Left ventricle myocardium superior (tissue), 1 donor: ENCODE measurements around the gene OPRL1. TPM values are rescaled to one million over a fixed set of nuclear protein-coding genes. Genes with fewer than 3 reads are reported as not detected.

Source experiments
- ATAC-seq: fragments of 200-7000 bp; cut with Tn5 transposase; one replicate; pipeline ENCODE4 v1.9.1; 2020; ENCODE audit warnings: mild to moderate bottlenecking, moderate library complexity
- DNase-seq: peaks from one replicate; pipeline ENCODE4 v3.0.0-alpha.2; 2020
- intact Hi-C: fragments of 100-400 bp; cut with micrococcal nuclease; formaldehyde crosslinking; loops from one replicate; pipeline ENCODE4 v1.11.0; 2022
- long read RNA-seq: library from polyadenylated mRNA; unstranded; transcript quantifications from one replicate; pipeline ENCODE4 v2.0.0, GENCODE V29; 2021
- total RNA-seq: library from RNA; stranded (reverse); fragmentation: NEBNext Ultra II Directional; extraction: Animal tissue kit (Norgen Biotek cat#: 25700); gene quantifications from one replicate; pipeline ENCODE4 v1.2.1, GENCODE V29; 2021
- donor health status: DM: no; HTN: yes; CAD: no; lungs with severe emphysema.

OPRL1 gene
- total RNA-seq = 0.27 TPM
- long read RNA-seq, partial matches to known transcripts = 0 of 1 reads
- long read RNA-seq, other reads (novel, unspliced or antisense) = 1 of 1 reads

DNA sequence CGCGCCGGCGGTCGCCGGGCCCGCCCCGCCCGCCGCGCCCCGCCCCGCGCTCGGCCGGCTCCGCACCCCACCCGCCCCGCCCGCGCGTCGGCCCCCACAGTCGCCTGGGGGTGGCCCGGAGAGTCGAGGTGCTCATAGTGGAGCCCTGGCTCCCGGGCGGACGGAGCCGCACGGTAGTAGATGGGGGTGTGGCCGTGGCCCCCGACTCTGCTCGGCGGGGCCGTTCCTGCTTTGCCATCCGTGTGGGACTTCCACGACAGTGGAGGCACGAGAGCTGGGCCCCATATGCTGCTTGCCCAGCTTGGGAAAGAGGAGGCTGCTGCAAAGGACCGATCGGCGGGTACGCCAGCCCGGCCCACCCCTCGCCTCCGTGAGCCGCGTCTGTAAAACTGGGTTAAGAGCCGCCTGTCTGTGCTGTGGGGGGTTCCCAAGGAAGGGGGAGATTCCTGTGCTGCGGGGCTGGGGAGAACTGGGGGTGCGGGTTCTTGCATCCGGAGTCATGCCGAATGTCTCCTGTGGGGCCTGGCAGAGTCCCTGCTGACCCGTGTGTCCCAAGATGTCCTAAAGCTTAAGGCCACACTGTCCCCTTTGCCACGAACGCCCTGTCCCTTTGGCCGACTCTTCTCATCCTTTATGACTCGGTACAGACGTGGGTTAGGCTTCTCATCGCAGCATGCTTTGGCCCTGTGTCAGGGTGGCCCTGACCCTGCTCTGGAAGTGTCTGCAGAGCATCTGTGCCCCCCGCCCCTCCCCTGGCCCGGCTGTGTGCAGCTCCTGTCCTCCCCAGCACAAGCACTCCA, at the start of gene OPRL1:
TSS of gene OPRL1 (plus strand) at position 70 of the 800 bp plus-strand sequence. CDS start 12,639 bp downstream, outside the sequence.
- intact Hi-C loops = no loop called here
- peak; percentile 4 for ATAC-seq
- DNase-seq = no peak

DNA sequence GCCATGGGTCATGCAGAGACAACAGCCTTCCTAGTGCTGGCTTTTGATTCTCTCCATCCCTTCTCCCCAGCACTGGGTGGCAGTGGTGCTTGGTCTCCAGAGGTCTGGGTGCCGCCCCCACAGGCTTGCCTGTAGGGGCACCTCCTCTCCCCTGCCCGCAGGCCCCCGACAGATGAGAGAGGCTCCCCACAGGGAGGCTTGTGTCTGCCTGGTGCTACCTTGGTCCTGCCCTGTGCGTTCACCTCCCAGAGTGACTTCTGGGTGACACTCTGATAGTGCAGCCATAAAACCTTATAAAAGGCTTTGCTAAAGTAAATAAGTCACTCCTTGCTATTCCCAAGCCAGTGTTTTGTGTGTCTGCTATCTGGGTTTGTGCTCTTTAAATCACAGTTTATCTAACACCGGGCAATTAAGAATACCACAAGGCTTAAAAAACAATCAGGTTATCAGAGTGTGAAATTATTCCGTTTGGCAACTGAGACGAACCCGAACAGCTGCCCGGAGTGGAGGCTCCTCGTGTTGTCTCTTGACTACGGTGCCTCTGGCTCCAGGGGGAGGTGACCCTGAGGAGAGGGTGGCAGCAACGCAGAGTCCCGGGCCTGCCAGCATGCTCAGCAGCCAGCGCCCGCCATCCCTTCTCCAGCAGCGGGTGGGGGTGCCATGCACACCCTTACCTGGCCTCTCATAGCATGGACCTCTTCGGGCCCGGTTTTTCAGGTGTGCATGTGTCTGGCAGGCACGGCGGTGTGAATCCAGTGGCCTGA, 49.3 kb upstream of the OPRL1 start:
- DNase-seq = no peak
- no peak for ATAC-seq
- intact Hi-C loops = no loop called here

DNA sequence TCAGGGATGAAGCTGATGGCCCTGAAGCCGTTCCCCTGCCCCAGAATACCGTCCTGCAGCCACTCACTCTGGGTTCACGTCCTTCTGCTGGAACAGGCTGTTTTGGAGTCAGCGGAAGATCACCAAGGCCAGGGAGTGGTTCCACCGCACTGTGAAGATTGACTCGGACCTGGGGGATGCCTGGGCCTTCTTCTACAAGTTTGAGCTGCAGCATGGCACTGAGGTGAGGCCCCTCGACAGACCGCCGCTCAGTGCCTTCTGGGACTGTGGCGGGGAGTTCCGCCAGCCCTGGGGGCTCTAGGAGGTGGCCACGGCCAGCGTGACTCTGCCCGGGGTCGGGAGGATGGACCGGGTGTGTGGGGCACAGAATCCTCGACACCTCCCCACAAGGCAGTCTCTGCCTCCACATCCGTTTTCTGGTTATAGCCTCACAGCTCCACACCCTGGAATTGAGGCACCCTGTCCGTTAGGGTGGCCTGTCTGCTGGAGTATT, 48.0 kb upstream of the OPRL1 start:
- intact Hi-C loops = no loop called here
- no peak for DNase-seq

DNA sequence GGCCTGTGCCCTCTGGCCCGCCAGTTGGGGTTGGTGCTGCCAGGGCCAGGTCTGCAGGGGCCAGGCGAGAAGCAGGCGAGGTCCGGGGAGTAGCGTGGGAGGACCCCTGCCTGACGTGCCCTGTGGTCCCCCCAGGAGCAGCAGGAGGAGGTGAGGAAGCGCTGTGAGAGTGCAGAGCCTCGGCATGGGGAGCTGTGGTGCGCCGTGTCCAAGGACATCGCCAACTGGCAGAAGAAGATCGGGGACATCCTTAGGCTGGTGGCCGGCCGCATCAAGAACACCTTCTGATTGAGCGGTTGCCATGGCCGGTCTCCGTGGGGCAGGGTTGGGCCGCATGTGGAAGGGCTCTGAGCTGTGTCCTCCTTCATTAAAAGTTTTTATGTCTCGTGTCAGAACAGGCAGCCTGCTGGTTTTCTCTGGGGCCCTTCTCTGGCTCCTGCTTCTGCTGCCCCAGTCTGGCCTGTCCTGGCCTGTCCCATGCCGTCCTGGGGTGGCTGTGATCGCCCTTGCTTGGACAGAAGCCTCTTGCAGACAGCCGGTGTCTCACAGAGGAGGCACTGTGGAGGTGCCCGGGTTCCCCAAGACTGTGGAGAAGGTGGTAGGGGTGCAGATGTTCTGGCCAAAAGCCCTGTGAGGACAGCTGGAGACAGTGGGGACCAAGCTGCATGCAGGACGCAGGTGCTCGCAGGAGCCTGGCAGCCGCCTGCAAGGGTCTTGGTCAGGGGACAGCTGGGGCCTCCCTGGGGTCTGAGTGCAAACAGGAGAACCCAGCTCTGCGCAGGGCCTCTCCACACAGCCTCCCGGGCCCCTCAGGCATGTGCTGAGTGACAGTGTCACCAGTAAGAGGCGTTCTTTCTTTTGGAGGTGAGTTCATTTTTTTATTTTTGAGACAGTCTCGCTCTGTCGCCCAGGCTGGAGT, 46.9 kb upstream of the OPRL1 start:
- ATAC-seq (no peak), DNase-seq (no peak)
- intact Hi-C loops = no loop called here

More for the DNA sequence above, 48.0 kb upstream of the OPRL1 start:
- no peak for ATAC-seq

DNA sequence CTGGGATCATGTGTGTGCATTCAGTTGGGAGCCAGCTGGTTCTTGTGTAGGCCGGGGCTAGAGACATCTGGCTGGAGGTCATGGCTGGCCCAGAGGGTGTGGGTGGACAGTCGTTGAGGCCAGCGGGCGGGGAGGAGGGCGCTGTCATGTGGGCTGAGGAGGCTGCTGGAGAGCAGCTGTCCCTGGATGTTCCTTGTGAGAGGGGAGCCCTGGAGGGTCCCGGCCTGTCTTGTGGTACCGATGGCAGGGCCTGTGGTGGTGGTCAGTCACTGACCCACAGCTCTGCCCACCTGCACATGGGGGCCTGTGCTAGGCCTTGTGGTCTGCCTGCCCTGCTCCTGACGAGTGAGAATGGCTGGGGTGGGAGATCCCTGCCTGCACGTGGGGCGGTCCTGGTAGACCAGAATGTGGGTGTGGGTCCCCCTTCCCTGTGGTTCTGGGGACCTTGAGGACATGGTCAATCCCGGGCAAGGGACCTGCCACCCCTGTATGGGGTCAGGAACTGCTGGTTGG, 45.8 kb upstream of the OPRL1 start:
- peak; percentile 71 for DNase-seq
- intact Hi-C loops = no loop called here
- peak; percentile 66 for ATAC-seq

DNA sequence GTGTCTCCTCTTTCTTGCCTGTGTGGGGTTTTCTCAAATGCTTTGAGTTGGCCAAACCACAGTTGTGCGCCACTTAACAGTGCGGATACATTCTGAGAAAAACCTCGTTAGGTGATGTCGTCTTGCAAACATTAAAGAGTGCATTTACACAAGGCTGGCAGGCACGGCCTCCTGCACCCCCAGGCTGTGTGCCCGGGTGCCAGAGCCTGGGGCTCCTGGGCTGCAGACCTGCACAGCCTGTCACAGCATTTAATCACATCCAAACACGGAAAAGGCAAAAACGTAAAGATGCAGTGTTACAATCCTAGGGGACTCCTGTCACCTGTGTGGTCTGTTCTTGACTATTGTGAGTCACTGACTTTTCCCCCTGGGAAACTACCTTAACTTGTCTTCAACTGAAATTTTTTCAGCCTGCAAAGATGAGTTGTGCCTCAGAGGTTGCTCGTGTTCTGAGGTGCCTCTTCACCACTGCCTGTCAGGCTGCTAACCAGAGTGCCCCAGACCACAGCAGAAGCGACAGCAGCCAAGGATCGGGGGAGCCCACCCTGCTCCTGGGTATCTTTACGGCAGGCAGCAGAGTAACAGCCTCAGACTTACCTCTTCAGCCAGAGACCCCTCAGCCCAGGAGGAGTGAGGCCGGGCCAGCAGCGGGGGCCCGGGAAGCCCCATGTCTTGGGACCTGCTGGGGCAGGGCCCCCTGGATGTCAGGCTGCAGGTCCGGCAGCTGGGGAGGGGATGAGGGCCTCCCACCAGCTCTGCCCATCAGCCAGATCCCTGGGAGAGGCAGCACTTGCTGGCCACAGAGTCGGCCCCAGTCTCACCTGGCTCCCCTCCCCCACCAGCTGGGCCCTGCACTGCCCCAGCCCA, 44.6 kb upstream of the OPRL1 start:
- ATAC-seq (no peak), DNase-seq (no peak)
- intact Hi-C loops = no loop called here

DNA sequence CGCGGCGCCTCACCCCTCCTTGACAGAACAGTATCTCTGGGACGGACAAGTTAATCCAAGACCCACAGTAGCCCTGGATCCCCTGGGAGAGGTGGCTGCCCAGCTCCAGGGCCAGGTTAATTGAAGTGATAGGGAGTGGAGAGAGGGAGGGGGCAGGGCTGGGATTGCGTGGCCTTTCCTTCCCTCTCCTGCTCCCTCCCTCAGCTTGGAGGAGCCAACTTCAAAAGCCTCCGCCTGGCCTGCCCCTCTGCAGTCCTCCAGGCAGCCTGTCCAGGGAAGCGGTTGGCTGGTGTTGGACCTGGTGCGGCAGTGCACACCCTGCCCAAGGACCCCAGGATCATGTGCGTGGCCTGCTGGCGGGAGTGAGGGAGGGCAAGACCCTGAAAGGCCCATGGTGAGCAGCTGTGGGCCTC, 43.9 kb upstream of the OPRL1 start, which contains the start of gene C20orf204:
TSS of gene C20orf204 (plus strand) at position 250 of the 413 bp plus-strand sequence. CDS start at position 392, 142 bp downstream.
- intact Hi-C loops = no loop called here
- ATAC-seq = no peak
- DNase-seq = no peak

DNA sequence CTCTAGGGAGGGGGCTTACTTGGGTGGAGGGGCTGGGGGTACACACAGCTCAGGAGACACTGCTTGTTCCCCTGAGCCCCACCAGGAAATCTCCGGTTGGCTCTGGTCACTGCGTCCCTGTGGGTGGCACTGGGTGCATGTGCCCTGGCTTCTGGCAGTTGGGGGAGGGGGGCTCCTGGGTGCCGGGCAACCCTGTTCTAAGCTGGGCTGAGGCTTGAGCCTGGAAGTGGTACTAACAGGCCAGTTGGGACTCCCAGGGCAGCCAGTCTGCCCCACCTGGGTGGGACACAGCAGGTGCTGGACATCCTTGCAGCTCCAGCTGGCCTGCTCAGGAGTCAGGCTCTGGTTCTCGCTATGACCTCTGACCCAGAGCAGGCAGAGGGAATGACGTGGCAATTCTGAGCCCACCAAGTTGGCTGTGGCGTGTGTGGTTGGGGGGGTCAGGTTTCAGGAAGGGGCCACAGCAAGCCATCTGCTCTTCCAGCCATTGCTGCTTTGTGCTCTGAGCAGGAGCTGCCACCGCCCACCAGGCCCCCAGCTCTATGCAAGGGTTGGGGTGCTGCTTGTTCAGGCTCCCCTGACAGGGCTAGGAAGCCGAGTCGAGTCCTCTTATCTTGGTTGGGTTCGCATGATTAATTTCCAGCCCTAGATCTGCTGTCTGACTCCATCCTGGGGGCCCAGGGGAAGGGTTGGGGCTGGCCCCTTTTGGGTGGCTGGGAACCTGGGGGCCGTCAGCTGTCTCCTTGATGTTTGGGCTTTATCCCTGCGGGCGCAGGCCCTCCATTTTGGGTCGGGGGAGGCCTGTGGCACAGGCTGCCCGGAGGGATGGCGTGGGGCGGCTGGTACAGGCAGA, 43.3 kb upstream of the OPRL1 start:
- ATAC-seq = no peak
- DNase-seq = no peak
- intact Hi-C loops = no loop called here

DNA sequence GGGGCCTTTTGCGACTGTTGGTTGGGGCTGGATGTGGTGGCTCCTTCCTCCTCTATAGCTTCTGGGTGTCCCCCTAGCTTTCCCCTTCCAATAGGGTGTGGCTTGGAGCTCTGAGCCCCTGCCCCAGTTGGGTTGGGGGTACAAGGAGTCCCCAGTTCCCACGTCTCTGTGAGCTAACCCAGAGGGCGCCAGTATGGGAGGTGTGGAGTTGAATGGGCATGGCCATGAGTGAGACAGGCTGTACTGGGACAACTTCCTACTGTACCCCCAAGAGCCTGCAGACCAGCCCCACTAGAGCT, 42.7 kb upstream of the OPRL1 start:
- intact Hi-C loops = no loop called here
- ATAC-seq (no peak), DNase-seq (no peak)

DNA sequence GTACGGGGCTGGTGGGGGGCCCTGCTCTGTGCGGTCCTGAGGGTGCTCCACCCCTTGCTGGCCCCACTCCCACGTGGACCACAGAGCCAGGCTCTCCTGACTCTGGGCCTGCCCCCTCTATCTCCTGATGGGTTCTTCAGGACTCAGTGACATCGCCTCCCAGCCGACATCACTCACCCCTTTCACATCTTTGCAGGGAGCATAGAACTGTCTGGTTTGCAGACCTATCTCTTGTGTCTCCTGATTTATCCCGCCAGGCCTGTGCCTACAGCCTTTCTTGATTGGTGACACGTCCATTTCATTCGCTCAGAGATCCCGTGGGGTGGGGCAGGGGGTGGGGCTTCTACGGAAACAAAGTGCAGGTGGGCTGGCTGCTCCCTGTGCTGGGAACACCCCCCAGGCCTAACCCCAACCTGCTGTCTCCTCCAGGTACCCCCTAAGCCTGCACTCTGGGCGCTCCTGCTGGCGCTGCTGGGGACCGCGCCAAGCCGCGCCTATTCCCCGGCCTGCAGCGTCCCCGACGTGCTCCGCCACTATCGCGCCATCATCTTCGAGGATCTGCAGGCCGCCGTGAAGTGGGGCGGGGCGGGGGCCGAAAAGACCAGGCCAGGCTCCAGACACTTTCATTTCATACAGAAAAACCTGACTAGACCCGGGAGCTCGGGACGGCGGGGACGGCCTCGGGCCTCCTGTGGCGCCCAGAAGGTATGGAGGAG, 42.2 kb upstream of the OPRL1 start:
- DNase-seq (no peak), ATAC-seq (no peak)
- intact Hi-C loops = no loop called here

DNA sequence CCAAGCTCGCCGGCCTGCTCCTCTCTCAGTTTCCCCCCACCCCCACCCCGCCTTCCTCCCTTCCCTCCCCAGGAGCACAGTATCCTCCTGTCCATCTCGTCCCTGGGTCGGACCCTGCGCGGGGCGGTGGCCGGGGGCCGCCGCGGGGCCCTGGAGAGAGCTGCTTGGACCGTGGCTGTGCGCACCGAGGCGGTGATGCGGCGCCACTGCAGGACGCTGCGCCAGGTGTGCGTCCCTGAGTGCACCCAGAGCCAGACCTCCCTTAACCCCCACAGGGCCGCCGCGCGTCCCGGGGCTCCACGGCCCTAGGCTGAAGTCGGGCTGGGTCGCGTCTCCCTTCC, 41.7 kb upstream of the OPRL1 start:
- DNase-seq (no peak), ATAC-seq (no peak)
- intact Hi-C loops = no loop called here

DNA sequence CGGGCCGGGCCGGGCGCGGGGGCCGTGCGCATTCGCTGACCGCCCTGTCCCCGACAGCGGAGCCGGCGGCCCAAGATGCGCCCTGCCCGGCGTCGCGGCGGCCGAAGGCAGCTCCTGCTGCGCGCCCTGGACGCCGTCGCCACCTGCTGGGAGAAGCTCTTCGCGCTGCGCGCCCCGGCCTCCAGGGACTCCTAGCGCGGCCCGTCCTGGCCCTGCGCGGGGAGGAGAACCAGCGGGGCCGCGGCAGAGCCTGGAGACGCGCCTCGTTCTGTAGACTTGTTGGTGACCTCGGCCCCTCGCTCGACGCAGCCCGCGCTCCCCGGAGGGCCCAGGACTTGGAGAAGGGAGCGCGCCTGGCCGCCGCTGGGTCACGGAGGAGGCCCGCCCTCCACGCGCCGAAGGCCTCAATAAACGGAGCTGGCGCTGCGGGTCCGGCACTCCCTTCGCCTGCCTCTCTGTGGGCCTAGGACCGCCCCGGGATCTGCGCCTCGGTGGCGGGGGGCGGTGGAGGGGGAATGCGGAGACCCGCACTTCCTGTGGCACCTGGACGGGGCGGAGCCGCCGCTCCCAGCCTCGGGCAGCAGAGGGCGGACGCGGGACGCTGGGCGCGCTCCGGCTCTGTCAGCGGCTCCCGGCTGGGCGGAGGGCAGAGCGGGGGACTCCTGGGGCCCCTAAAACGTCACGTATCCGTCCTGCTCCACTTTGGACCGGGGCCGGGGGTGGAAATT, 41.2 kb upstream of the OPRL1 start:
- intact Hi-C loops = no loop called here
- ATAC-seq (peak; percentile 85), DNase-seq (peak; percentile 87)

DNA sequence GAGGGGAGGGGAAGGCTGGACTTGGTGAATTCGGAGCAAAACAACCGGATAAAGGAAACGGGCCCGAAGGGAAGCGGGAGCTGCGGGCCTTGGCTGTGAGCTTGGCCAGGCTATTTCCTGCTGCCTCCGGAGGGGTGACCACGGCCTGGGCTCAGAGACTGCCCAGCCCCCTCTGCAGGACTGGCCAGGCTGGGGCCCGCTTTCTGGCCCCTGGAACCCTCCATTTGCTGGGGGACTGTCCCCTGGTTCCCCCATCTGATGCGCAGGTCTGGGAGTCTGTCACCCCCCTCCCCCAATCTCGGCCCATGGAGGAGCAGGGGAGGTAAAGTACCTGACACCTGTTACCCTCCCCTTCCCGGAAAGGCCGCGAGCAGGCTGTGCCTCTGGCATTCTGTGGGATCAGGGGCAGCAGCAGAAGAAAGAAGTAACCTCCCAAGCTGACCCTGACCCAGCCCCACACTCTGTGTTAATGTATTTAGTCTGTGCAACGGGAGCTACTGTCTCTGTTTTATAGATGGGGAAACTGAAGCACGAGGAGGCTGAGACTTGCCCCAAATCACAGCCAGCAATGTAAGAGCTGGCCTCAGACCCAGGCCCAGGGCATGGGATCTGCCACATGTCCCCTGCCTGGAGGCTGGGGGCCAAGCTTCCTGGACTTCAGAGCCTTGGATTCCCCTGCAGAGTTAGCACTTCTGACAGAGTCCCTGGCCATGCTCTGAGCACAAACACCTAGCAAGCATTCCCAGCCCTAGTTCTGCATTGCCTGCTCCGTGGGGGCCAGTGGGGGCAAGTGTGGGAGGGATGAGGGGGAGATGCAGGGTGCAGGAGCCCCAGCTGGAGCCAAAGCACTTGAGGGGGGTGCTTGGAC, 40.4 kb upstream of the OPRL1 start:
- DNase-seq (no peak), ATAC-seq (peak; percentile 54)
- intact Hi-C loops = no loop called here

DNA sequence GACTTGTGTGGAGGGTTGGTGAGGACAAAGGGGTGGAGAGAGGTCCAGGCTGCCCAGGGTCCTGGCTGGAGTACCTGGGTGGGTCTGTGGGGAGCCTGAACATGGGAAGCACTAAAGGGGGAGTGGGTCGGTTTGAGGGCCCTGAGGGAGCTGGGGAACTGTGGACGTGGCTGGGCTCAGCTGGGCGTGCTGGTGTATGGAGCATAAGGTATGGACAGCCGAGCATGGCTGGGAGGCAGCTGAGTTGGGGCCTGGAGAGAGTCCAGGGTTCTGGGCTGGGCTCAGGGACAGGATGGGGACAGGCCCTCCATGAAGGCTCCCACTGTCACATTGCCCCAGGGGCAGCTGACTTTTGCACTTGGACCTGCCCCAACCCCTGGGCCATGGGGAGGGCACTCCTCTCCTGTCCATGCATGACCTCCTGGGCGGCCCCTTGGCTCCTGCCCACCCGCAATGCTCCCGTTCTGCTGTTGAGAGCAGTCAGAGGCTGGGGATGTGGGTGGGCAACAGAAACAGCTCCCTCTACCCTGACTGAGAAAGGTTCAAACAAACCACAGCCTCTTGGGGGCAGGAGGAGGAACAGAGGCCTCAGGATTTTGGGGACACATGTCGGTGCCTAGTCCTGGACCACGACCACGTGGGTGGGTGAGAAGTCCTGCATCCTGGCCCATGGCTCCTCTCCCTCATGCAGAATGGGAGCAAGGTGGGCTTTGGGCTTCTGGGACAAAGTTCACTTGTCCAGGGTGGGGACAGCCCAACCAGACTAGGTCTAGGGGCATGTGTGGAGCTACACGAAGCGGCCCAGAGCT, 39.4 kb upstream of the OPRL1 start:
- DNase-seq = no peak
- intact Hi-C loops = no loop called here
- no peak for ATAC-seq
